K562 (cell line): ENCODE data around the gene HMX1. TPM values are rescaled to one million over a fixed set of nuclear protein-coding genes. Genes with fewer than 3 reads are reported as not detected.

ENCODE experiments used
- ATAC-seq: fragments of 200-7000 bp; cut with Tn5 transposase; 3 replicates; pipeline ENCODE4 v1.9.1; 2020; ENCODE audit warnings: moderate library complexity
- BruUV-seq: library from RNA; stranded (reverse); fragments of 400-500 nt; replicated peaks from 2 replicates; lab custom pipeline; 2021; lab: Mats Ljungman, UMichigan
- CTCF ChIA-PET: fragments of 300-600 bp; formaldehyde crosslinking; extraction: SDS; loops from one replicate; lab custom pipeline; 2021; ENCODE audit warnings: low intra/inter-chr PET ratio; lab: Yijun Ruan, JAX
- POLR2A ChIA-PET: fragments of 300-600, 350-650 bp; sonication (Branson Sonifier 250); formaldehyde crosslinking; extraction: SDS; loops from one replicate; lab custom pipeline; 2021; ENCODE audit warnings: antibody characterized with exemption, inconsistent platforms; lab: Yijun Ruan, JAX
- DNase-seq, 4 experiments: peaks; one replicate each; pipeline versions ENCODE4 v3.0.0 to v3.0.0-alpha.2; 2011 to 2018; ENCODE audit warnings: low spot score in 3 of 4, mixed read lengths in 3 of 4; ENCODE audit errors: extremely low read depth in 1 of 4
- FAIRE-seq: peaks from 2 replicates; lab custom pipeline; 2011; peaks lifted over from hg19 to GRCh38; lab: Jason Lieb, UNC
- H2AFZ ChIP-seq: 2 replicates; pipeline ENCODE4 v1.6.0; 2011; ENCODE audit warnings: low read depth, low read length, control low read depth, inconsistent platforms
- H3K27ac ChIP-seq: fragments of 200-600 bp; 3 replicates; pipeline ENCODE4 v1.8.0; 2011; ENCODE audit warnings: low read depth, mild to moderate bottlenecking, control low read depth, inconsistent platforms, low read length, moderate library complexity, mixed read lengths; ENCODE audit errors: extremely low read depth
- H3K27me3 ChIP-seq, 2 experiments: fragments of 300-600 bp in 1 of 2; 2 replicates in 1 of 2; 3 replicates in 1 of 2; pipeline versions ENCODE4 v1.6.0 to v1.8.0; 2011; ENCODE audit warnings: inconsistent platforms in 2 of 2, low read length in 2 of 2, mild to moderate bottlenecking in 1 of 2, mixed read lengths in 1 of 2, moderate library complexity in 1 of 2; ENCODE audit not compliant: control insufficient read depth in 2 of 2, insufficient read depth in 2 of 2
- H3K36me3 ChIP-seq: fragments of 300-600 bp; 3 replicates; pipeline ENCODE4 v1.8.0; 2011; ENCODE audit warnings: mild to moderate bottlenecking, low read length, inconsistent platforms; ENCODE audit not compliant: control insufficient read depth, insufficient read depth
- H3K4me1 ChIP-seq, 2 experiments: fragments of 200-600 bp in 1 of 2; replicated peaks in 1 of 2; 2 replicates in 1 of 2; 3 replicates in 1 of 2; pipeline versions ENCODE4 v1.5.1 to v1.8.0; 2011; ENCODE audit warnings: inconsistent platforms in 2 of 2, low read length in 2 of 2, mild to moderate bottlenecking in 1 of 2, mixed read lengths in 1 of 2, moderate library complexity in 1 of 2; ENCODE audit not compliant: control insufficient read depth in 2 of 2, insufficient read depth in 2 of 2
- H3K4me2 ChIP-seq: 2 replicates; pipeline ENCODE4 v1.6.1; 2011; ENCODE audit warnings: low read length, control low read depth, inconsistent platforms, mixed read lengths; ENCODE audit not compliant: insufficient read depth
- H3K4me3 ChIP-seq: fragments of 200-600 bp; sonication (generic), shearing (Covaris generic); 2 replicates; pipeline ENCODE4 v1.5.1; 2016; ENCODE audit warnings: control low read depth, inconsistent platforms
- H3K79me2 ChIP-seq: fragments of 200-600 bp; 3 replicates; pipeline ENCODE4 v1.8.0; 2011; ENCODE audit warnings: low read length, inconsistent platforms; ENCODE audit not compliant: control insufficient read depth, insufficient read depth
- H3K9ac ChIP-seq, 2 experiments: 2 replicates each; pipeline versions ENCODE4 v1.6.0 to v1.6.1; 2011; ENCODE audit warnings: low read depth in 2 of 2, low read length in 2 of 2, control low read depth in 1 of 2, inconsistent platforms in 1 of 2, mild to moderate bottlenecking in 1 of 2, mixed read lengths in 1 of 2; ENCODE audit not compliant: insufficient read depth in 1 of 2
- H3K9me1 ChIP-seq: one replicate; pipeline ENCODE4 v1.6.0; 2011; ENCODE audit warnings: inconsistent platforms, mild to moderate bottlenecking, low read length, moderate library complexity; ENCODE audit not compliant: control insufficient read depth, insufficient read depth
- H3K9me3 ChIP-seq: replicated peaks from 2 replicates; pipeline ENCODE4 v1.5.1; 2011; ENCODE audit warnings: low read depth, low read length, inconsistent platforms; ENCODE audit not compliant: control insufficient read depth, insufficient read depth
- H4K20me1 ChIP-seq: replicated peaks from 2 replicates; pipeline ENCODE4 v1.6.1; 2011; ENCODE audit warnings: low read length, inconsistent platforms, mixed read lengths; ENCODE audit not compliant: control insufficient read depth, insufficient read depth
- FOXA3 ChIP-seq, 2 experiments: fragments of 450-650 bp in 1 of 2; sonication (generic) in 1 of 2; formaldehyde crosslinking; IDR thresholded peaks in 1 of 2; conservative IDR thresholded peaks in 1 of 2; 2 replicates each; pipeline versions ENCODE4 v1.4.0 to v1.8.0; 2020 to 2022; ENCODE audit warnings: mild to moderate bottlenecking in 2 of 2, missing genetic modification reagents in 1 of 2
- SUPT5H ChIP-seq: fragments of 450-650 bp; IDR thresholded peaks from 2 replicates; pipeline ENCODE4 v1.6.1; 2016
- ZFP36 ChIP-seq: fragments of 150-350 bp; IDR thresholded peaks from 2 replicates; pipeline ENCODE4 v1.6.1; 2018; ENCODE audit warnings: low read length, low read depth; ENCODE audit not compliant: partially characterized antibody
- WGBS: fragments of 100-300 bp; shearing (Covaris generic); methylation state at CpG from one replicate; pipeline ENCODE4 v1.1.6; 2016; ENCODE audit warnings: low coverage, mixed read lengths; ENCODE audit not compliant: insufficient coverage; ENCODE audit errors: missing lambda C conversion rate; 5-methylcytosine and 5-hydroxymethylcytosine counted together
- in situ Hi-C: fragments of 300-500 bp; cut with MboI; formaldehyde crosslinking; loops from 4 replicates; pipeline ENCODE4 v1.15.0; 2018; ENCODE audit warnings: inconsistent platforms, mixed read lengths
- intact Hi-C: fragments of 100-400 bp; cut with micrococcal nuclease; formaldehyde crosslinking; loops from 2 replicates; pipeline ENCODE4 v1.14.2; 2022
- polyA plus RNA-seq, 8 experiments: library from polyadenylated mRNA; depleted of rRNA in 4 of 8; stranded (reverse) in 5 of 8; unstranded in 3 of 8; fragments of >200 nt; fragmentation: Nextera tagmentation in 2 of 8; fragmentation: Illumina TruSeq in 1 of 8; extraction: Ambion mirVana in 2 of 8; extraction: Trizol in 1 of 8; gene quantifications; 2 replicates each; pipeline versions ENCODE4 v1.2.1 to v1.2.3, GENCODE V29; 2011 to 2014; ENCODE audit warnings: inconsistent platforms in 1 of 8, missing spikeins in 1 of 8
- total RNA-seq, 7 experiments: library from RNA; depleted of rRNA in 6 of 7; stranded (reverse); fragments of >200 nt in 6 of 7; fragmentation: Illumina TruSeq in 2 of 7; extraction: Trizol in 2 of 7; gene quantifications; 2 replicates each; pipeline versions ENCODE4 v1.2.1 to v1.2.3, GENCODE V29; 2011 to 2021; ENCODE audit warnings: low replicate concordance in 1 of 7

HMX1 gene
- total and polyA plus RNA-seq, 9 of the 15 experiments (the other 6 are each of a cell fraction or from before 2014, with no cell fraction given): not detected

- ChIA-PET CTCF (no interaction called here), POLR2A (interaction anchor here (0.6 kb wide), 1 partner anchor 23 kb away, joined by 3 read pairs; no protein-coding TSS in a partner anchor)
- no peaks in the 10 kb centered on the region for H3K9me3 ChIP-seq
- no peak for DNase-seq
- no peaks in the 10 kb centered on the region for H3K36me3 ChIP-seq
- H3K9ac ChIP-seq: no peak overlapping the region
- H3K27ac ChIP-seq: no peak overlapping the region
- H3K4me2 ChIP-seq: no peak overlapping the region
- no peaks in the 10 kb centered on the region for H3K4me1 ChIP-seq
- no peaks in the 10 kb centered on the region for H3K9me1 ChIP-seq
- no peak for FAIRE-seq
- intact Hi-C loops (no loop called here), in situ Hi-C loops (loop anchor here (5.0 kb wide), 1 partner anchor 45 kb away; no protein-coding TSS in a partner anchor)
- TF ChIP-seq SUPT5H: no peak
- H3K79me2 ChIP-seq: no peaks in the 10 kb centered on the region
- 0% methylated on average over 18 of the region's 18 CpGs for WGBS
- no peak for ATAC-seq
- no peak overlapping the region for H2AFZ ChIP-seq
- H4K20me1 ChIP-seq: no peaks in the 10 kb centered on the region; the same call in none of the 2 replicates
- no peak overlapping the region for H3K4me3 ChIP-seq
- H3K27me3 ChIP-seq: peaks cover 3 to 42% of the 10 kb centered on the region in 2 experiments; a peak in 2 of 5 replicates
- no TSS peak for BruUV-seq
These were observed 39.3 kb downstream of the HMX1 start for GRCh38 chr4:8832113-8832915.

- no peaks in the 10 kb centered on the region for H3K36me3 ChIP-seq
- no peak for TF ChIP-seq FOXA3 (CRISPR knock-in tag; conservative IDR thresholded peaks at IDR 0.05 in 1 of 2, IDR thresholded peaks at IDR 0.05 in 1 of 2)
- peak; percentile 80 for TF ChIP-seq ZFP36
- no peak overlapping the region for H3K4me3 ChIP-seq
- no peak overlapping the region for H3K27ac ChIP-seq
- H3K9me1 ChIP-seq: no peaks in the 10 kb centered on the region
- H3K4me2 ChIP-seq: no peak overlapping the region
- no peak for DNase-seq
- H2AFZ ChIP-seq: no peak overlapping the region
- in situ Hi-C loops: loop anchor here (5.0 kb wide), 1 partner anchor 44 kb away; no protein-coding TSS in a partner anchor
- no peak for FAIRE-seq
- H3K4me1 ChIP-seq: no peaks in the 10 kb centered on the region
- POLR2A ChIA-PET: interaction anchor here (0.6 kb wide), 1 partner anchor 24 kb away, joined by 3 read pairs; no protein-coding TSS in a partner anchor
- H3K27me3 ChIP-seq: peaks cover 0 to 33% of the 10 kb centered on the region in 2 experiments; a peak in 2 of 5 replicates
- H3K79me2 ChIP-seq: no peaks in the 10 kb centered on the region
- intact Hi-C loops: no loop called here
- no TSS peak for BruUV-seq
- H3K9ac ChIP-seq: no peak overlapping the region
- ATAC-seq: no peak
- CTCF ChIA-PET: no interaction called here
- 1% methylated on average over 13 of the region's 13 CpGs for WGBS
- H4K20me1 ChIP-seq: no peaks in the 10 kb centered on the region; the same call in none of the 2 replicates
- H3K9me3 ChIP-seq: no peaks in the 10 kb centered on the region
These were observed 40.2 kb downstream of the HMX1 start for GRCh38 chr4:8831221-8832112.
